G401.6 (cell line): ENCODE results near the gene PI4KB.
A peak's percentile ranks its signal among the peaks of the same experiment; 100 is the strongest.

ENCODE experiments used
- FAIRE-seq: peaks from 2 replicates; lab custom pipeline; 2012; peaks lifted over from hg19 to GRCh38; lab: Jason Lieb, UNC

PI4KB gene

GRCh38 chr1:151346082-151346768 lies 19.0 kb upstream of the PI4KB start:
- FAIRE-seq: no peak

GRCh38 chr1:151344291-151344690 lies 17.1 kb upstream of the PI4KB start:
- no peak for FAIRE-seq

- no peak for FAIRE-seq
Observed at GRCh38 chr1:151343587-151343986, 16.4 kb upstream of the PI4KB start.

- no peak for FAIRE-seq
Observed at GRCh38 chr1:151342569-151342968, 15.4 kb upstream of the PI4KB start.

GRCh38 chr1:151342021-151342420 lies 14.8 kb upstream of the PI4KB start:
- FAIRE-seq: no peak

GRCh38 chr1:151340870-151341754 lies 13.9 kb upstream of the PI4KB start:
- peak; percentile 96 for FAIRE-seq

- no peak for FAIRE-seq
Observed at GRCh38 chr1:151336556-151336955, 9.3 kb upstream of the PI4KB start.

- no peak for FAIRE-seq
Observed at GRCh38 chr1:151334822-151335221, 7.6 kb upstream of the PI4KB start.

GRCh38 chr1:151327903-151328674 lies 873 bp upstream of the PI4KB start:
- no peak for FAIRE-seq

GRCh38 chr1:151326619-151327222 lies 495 bp downstream of the PI4KB start:
- FAIRE-seq: no peak

GRCh38 chr1:151325646-151326429 lies 1.4 kb downstream of the PI4KB start:
- FAIRE-seq: no peak

GRCh38 chr1:151325231-151325630 lies 2.0 kb downstream of the PI4KB start:
- no peak for FAIRE-seq

- no peak for FAIRE-seq
Observed at GRCh38 chr1:151324390-151324930, 2.8 kb downstream of the PI4KB start.

- no peak for FAIRE-seq
Observed at GRCh38 chr1:151318975-151319374, 8.2 kb downstream of the PI4KB start.

GRCh38 chr1:151315565-151316235 lies 11.5 kb downstream of the PI4KB start:
- no peak for FAIRE-seq

- no peak for FAIRE-seq
Observed at GRCh38 chr1:151314137-151314875, 12.9 kb downstream of the PI4KB start.

- FAIRE-seq: no peak
Observed at GRCh38 chr1:151313501-151313900, 13.7 kb downstream of the PI4KB start.

GRCh38 chr1:151312826-151313225 lies 14.4 kb downstream of the PI4KB start:
- no peak for FAIRE-seq

GRCh38 chr1:151312411-151312810 lies 14.8 kb downstream of the PI4KB start:
- no peak for FAIRE-seq
